DND-41 (cell line): ENCODE data around the gene GPS2.

Experiments
- ATAC-seq: fragments of 200-7000 bp; cut with Tn5 transposase; 3 replicates; pipeline ENCODE4 v1.9.1; 2021; ENCODE audit warnings: low read depth; ENCODE audit not compliant: insufficient read depth
- DNase-seq: peaks from one replicate; pipeline ENCODE4 v3.0.0-alpha.2; 2020
- H2AFZ ChIP-seq: 2 replicates; pipeline ENCODE4 v1.6.0; 2012; ENCODE audit warnings: low read depth, low read length
- H3K27ac ChIP-seq: 2 replicates; pipeline ENCODE4 v1.5.1; 2012; ENCODE audit warnings: low read length, inconsistent platforms
- H3K27me3 ChIP-seq: fragments of 200-600 bp; sonication (generic); 2 replicates; pipeline ENCODE4 v1.6.0; 2012; ENCODE audit warnings: low read length, mild to moderate bottlenecking, inconsistent platforms; ENCODE audit not compliant: insufficient read depth, poor library complexity
- H3K36me3 ChIP-seq: 2 replicates; pipeline ENCODE4 v1.5.1; 2012; ENCODE audit warnings: low read length, inconsistent platforms; ENCODE audit not compliant: insufficient read depth
- H3K4me1 ChIP-seq: 2 replicates; pipeline ENCODE4 v1.5.1; 2012; ENCODE audit warnings: mild to moderate bottlenecking, low read length; ENCODE audit not compliant: insufficient read depth
- H3K4me2 ChIP-seq: 2 replicates; pipeline ENCODE4 v1.6.0; 2012; ENCODE audit warnings: mild to moderate bottlenecking, moderate library complexity, low read length, inconsistent platforms; ENCODE audit not compliant: insufficient read depth
- H3K4me3 ChIP-seq, 2 experiments: fragments of 200-600 bp in 1 of 2; shearing (Covaris generic) in 1 of 2; 2 replicates each; pipeline ENCODE4 v1.5.1; 2012 to 2016; ENCODE audit warnings: inconsistent platforms in 2 of 2, low read length in 2 of 2, mild to moderate bottlenecking in 2 of 2, low read depth in 1 of 2, moderate library complexity in 1 of 2
- H3K79me2 ChIP-seq: 2 replicates; pipeline ENCODE4 v1.6.0; 2012; ENCODE audit warnings: low read length, inconsistent platforms; ENCODE audit not compliant: insufficient read depth
- H3K9ac ChIP-seq: 2 replicates; pipeline ENCODE4 v1.6.0; 2012; ENCODE audit warnings: low read depth, mild to moderate bottlenecking, inconsistent platforms, low read length, moderate library complexity
- H3K9me3 ChIP-seq: 2 replicates; pipeline ENCODE4 v1.5.1; 2012; ENCODE audit warnings: low read length, moderate library complexity, mild to moderate bottlenecking, inconsistent platforms; ENCODE audit not compliant: insufficient read depth, severe bottlenecking
- H4K20me1 ChIP-seq: 2 replicates; pipeline ENCODE4 v1.6.0; 2012; ENCODE audit warnings: low read length; ENCODE audit not compliant: insufficient read depth
- EZH2 ChIP-seq: IDR thresholded peaks from 3 replicates; pipeline ENCODE4 v1.6.1; 2012; ENCODE audit warnings: borderline replicate concordance, low read depth, mild to moderate bottlenecking, moderate library complexity, low read length, inconsistent platforms; ENCODE audit not compliant: severe bottlenecking
- TF ChIP-seq, protein P1 (sequence below): IDR thresholded peaks from 2 replicates; pipeline ENCODE4 v1.5.1; 2012; ENCODE audit warnings: borderline replicate concordance, low read length, moderate library complexity, mild to moderate bottlenecking; ENCODE audit not compliant: poor library complexity, severe bottlenecking; ENCODE audit errors: extremely low read depth

The GPS2 gene

GRCh38 chr17:7352910-7353635, 37.9 kb upstream of the GPS2 start:
- H3K27ac ChIP-seq, result no peak overlapping the region
- no peak overlapping the region for H3K9ac ChIP-seq
- ATAC-seq (no peak), DNase-seq (no peak)
- no peaks in the 10 kb centered on the region for H4K20me1 ChIP-seq
- no peaks in the 10 kb centered on the region for H3K9me3 ChIP-seq
- no peak overlapping the region for H3K4me2 ChIP-seq
- no peaks in the 10 kb centered on the region for H3K79me2 ChIP-seq
- H2AFZ ChIP-seq, result no peak overlapping the region
- TF ChIP-seq EZH2, result no peak
- TF ChIP-seq, protein P1, sequence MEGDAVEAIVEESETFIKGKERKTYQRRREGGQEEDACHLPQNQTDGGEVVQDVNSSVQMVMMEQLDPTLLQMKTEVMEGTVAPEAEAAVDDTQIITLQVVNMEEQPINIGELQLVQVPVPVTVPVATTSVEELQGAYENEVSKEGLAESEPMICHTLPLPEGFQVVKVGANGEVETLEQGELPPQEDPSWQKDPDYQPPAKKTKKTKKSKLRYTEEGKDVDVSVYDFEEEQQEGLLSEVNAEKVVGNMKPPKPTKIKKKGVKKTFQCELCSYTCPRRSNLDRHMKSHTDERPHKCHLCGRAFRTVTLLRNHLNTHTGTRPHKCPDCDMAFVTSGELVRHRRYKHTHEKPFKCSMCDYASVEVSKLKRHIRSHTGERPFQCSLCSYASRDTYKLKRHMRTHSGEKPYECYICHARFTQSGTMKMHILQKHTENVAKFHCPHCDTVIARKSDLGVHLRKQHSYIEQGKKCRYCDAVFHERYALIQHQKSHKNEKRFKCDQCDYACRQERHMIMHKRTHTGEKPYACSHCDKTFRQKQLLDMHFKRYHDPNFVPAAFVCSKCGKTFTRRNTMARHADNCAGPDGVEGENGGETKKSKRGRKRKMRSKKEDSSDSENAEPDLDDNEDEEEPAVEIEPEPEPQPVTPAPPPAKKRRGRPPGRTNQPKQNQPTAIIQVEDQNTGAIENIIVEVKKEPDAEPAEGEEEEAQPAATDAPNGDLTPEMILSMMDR, result no peak
- peaks cover 20% of the 10 kb centered on the region for H3K36me3 ChIP-seq
- no peak overlapping the region for H3K4me3 ChIP-seq
- no peaks in the 10 kb centered on the region for H3K27me3 ChIP-seq
- H3K4me1 ChIP-seq, result peaks cover 7% of the 10 kb centered on the region

DNA sequence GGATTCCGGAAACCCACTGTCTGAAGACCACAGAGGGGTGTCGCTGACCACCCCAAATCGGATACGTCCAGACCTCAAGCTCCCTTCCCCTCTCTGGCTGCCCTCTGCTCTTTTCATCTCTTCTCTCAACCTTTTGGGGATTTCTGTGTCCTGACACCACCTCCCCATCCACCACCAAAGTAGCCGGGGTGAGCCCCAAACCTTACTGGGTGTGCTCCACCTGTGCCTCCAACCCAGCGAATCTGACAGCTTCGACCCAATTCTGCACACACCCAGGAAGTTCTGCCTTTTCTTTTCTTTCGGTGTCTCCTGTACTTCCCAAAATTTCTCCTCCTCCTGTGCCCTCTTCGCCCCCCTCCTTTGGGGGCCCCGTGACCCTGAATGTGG, 37.3 kb upstream of the GPS2 start:
- DNase-seq, result no peak
- H3K4me3 ChIP-seq, result no peak overlapping the region
- no peak overlapping the region for H2AFZ ChIP-seq
- H3K79me2 ChIP-seq, result no peaks in the 10 kb centered on the region
- no peaks in the 10 kb centered on the region for H3K9me3 ChIP-seq
- H3K4me1 ChIP-seq, result peaks cover 7% of the 10 kb centered on the region
- no peak overlapping the region for H3K27ac ChIP-seq
- H3K36me3 ChIP-seq, result peaks cover 26% of the 10 kb centered on the region
- TF ChIP-seq, protein P1, result no peak
- no peak for TF ChIP-seq EZH2
- ATAC-seq, result no peak
- H3K9ac ChIP-seq, result no peak overlapping the region
- H3K27me3 ChIP-seq, result no peaks in the 10 kb centered on the region
- no peaks in the 10 kb centered on the region for H4K20me1 ChIP-seq
- H3K4me2 ChIP-seq, result no peak overlapping the region

DNA sequence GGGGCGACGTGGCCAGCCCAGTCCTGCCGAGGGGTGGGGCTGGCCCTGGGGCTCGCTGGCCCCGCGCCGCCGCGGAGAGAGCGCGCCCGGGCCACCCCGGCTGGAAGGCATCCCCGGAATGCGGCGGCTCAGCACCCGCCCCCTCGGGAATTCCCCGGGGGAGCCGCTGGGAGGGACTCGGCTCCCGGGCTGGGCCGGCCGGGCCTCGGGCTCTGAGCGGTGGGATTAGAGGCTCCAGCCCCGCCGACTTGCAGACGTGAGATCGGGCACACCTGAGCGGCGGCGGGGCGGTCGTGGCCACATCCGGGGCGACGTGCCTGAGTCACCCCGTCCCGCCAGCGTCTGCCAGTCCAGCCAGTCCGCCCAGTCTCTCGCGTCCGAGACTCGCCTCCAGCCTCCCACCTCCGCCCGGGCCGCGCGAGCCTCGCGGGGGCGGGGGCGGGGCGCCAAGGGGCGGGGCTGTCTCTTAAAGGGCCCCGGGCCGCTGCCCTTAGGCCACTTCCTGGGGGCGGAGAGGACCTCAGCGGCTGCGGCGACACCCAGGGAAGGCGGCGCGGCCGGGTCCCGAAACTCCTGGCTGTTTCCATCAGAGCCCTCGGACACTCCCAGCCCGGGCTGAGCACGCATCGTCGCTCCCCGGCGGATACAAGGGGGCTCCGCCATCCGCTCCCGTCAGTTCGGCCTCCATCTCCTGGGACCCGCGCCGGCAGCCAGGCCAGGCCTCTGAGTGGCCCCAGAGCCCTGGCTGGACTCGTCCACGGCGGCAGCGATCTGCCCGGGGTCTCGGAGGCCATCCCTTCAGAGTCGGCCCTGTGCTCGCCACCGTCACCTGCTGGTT, 36.7 kb upstream of the GPS2 start, which contains the start of gene KCTD11:
KCTD11 (plus strand) TSS at position 498 of the 838 bp plus-strand sequence.
- Histone ChIP-seq H3K27ac (no peak within 1 kb of the TSS), H3K27me3 (no peaks in the 10 kb centered on the region), H3K4me2 (no peak within 1 kb of the TSS), H3K9me3 (no peaks in the 10 kb centered on the region), H3K36me3 (peaks cover 32% of the 10 kb centered on the region), H3K4me1 (peaks cover 7% of the 10 kb centered on the region), H3K9ac (no peak within 1 kb of the TSS), H3K79me2 (no peaks in the 10 kb centered on the region), H3K4me3 (no peak within 1 kb of the TSS), H4K20me1 (no peaks in the 10 kb centered on the region), H2AFZ (no peak within 1 kb of the TSS)
- TF ChIP-seq, protein P1, result no peak
- no peak for TF ChIP-seq EZH2
- no peak for DNase-seq
- ATAC-seq, result no peak
